Liver (tissue), 9 donors: ENCODE measurements around the gene BHMT2. TPM values are rescaled to one million over a fixed set of nuclear protein-coding genes. Genes with fewer than 3 reads are reported as not detected.

ENCODE experiments used
- DNase-seq: peaks from one replicate; pipeline ENCODE4 v3.0.0-alpha.2; 2017; ENCODE audit warnings: low spot score
- H3K27ac ChIP-seq, 2 donors: one replicate each; pipeline ENCODE4 v1.7.0; 2013; ENCODE audit warnings: inconsistent platforms in 2 of 2, low read length in 2 of 2, control low read depth in 1 of 2, low read depth in 1 of 2, mild to moderate bottlenecking in 1 of 2
- H3K27me3 ChIP-seq, 4 donors: one replicate each; pipeline versions ENCODE4 v1.6.1 to v1.7.0; 2013; ENCODE audit warnings: low read length in 3 of 4, inconsistent platforms in 1 of 4, mild to moderate bottlenecking in 1 of 4, moderate library complexity in 1 of 4; ENCODE audit not compliant: control insufficient read depth in 4 of 4, insufficient read depth in 4 of 4
- H3K36me3 ChIP-seq, 4 donors: one replicate each; pipeline versions ENCODE4 v1.6.1 to v1.7.0; 2013; ENCODE audit warnings: low read length in 3 of 4, mild to moderate bottlenecking in 3 of 4, low read depth in 1 of 4, moderate library complexity in 1 of 4; ENCODE audit not compliant: control insufficient read depth in 4 of 4, insufficient read depth in 3 of 4
- H3K4me1 ChIP-seq, 4 donors: one replicate each; pipeline versions ENCODE4 v1.6.1 to v1.7.0; 2013; ENCODE audit warnings: low read length in 3 of 4, mild to moderate bottlenecking in 3 of 4, moderate library complexity in 1 of 4; ENCODE audit not compliant: control insufficient read depth in 4 of 4, insufficient read depth in 4 of 4
- H3K4me3 ChIP-seq, 3 donors: one replicate each; pipeline versions ENCODE4 v1.6.1 to v1.7.0; 2013; ENCODE audit warnings: low read length in 3 of 3, control low read depth in 1 of 3, low read depth in 1 of 3, mild to moderate bottlenecking in 1 of 3
- H3K9ac ChIP-seq, 2 donors: one replicate each; pipeline ENCODE4 v1.7.0; 2013; ENCODE audit warnings: low read length in 2 of 2, mild to moderate bottlenecking in 2 of 2, moderate library complexity in 2 of 2, control low read depth in 1 of 2, low read depth in 1 of 2
- H3K9me3 ChIP-seq, 4 donors: one replicate each; pipeline versions ENCODE4 v1.6.1 to v1.7.0; 2013; ENCODE audit warnings: low read length in 3 of 4; ENCODE audit not compliant: control insufficient read depth in 4 of 4
- ATF3 ChIP-seq: IDR thresholded peaks from 2 replicates; pipeline ENCODE4 v1.6.1; 2016; ENCODE audit warnings: antibody characterized with exemption
- CTCF ChIP-seq: fragments of 150-350 bp; IDR thresholded peaks from 2 replicates; pipeline ENCODE4 v1.5.1; 2017; ENCODE audit warnings: improper control_type of control experiment, low read depth, low read length; ENCODE audit not compliant: missing input control
- EGR1 ChIP-seq, 2 donors: IDR thresholded peaks; 2 replicates each; pipeline ENCODE4 v1.6.1; 2016 to 2018; ENCODE audit warnings: antibody characterized with exemption in 2 of 2, low read depth in 2 of 2
- FOXA1 ChIP-seq: IDR thresholded peaks from 2 replicates; pipeline ENCODE4 v1.6.1; 2016; ENCODE audit warnings: antibody characterized with exemption
- FOXA2 ChIP-seq: IDR thresholded peaks from 2 replicates; pipeline ENCODE4 v1.6.1; 2016; ENCODE audit warnings: antibody characterized with exemption
- GABPA ChIP-seq, 2 donors: IDR thresholded peaks in 1 of 2; conservative IDR thresholded peaks in 1 of 2; 2 replicates each; pipeline ENCODE4 v1.6.1; 2016; ENCODE audit warnings: antibody characterized with exemption in 2 of 2, mild to moderate bottlenecking in 1 of 2, moderate library complexity in 1 of 2
- HNF4A ChIP-seq, 2 donors: conservative IDR thresholded peaks; 2 replicates each; pipeline ENCODE4 v1.6.1; 2016; ENCODE audit warnings: antibody characterized with exemption in 2 of 2, mild to moderate bottlenecking in 2 of 2
- HNF4G ChIP-seq: IDR thresholded peaks from 2 replicates; pipeline ENCODE4 v1.6.1; 2016; ENCODE audit warnings: antibody characterized with exemption
- JUND ChIP-seq, 2 donors: IDR thresholded peaks; 2 replicates each; pipeline ENCODE4 v1.6.1; 2016; ENCODE audit warnings: antibody characterized with exemption in 2 of 2
- MAX ChIP-seq: IDR thresholded peaks from 2 replicates; pipeline ENCODE4 v1.6.1; 2016; ENCODE audit warnings: antibody characterized with exemption
- NR2F2 ChIP-seq: IDR thresholded peaks from 2 replicates; pipeline ENCODE4 v1.6.1; 2016; ENCODE audit warnings: antibody characterized with exemption
- RAD21 ChIP-seq, 2 donors: IDR thresholded peaks; 2 replicates each; pipeline ENCODE4 v1.6.1; 2016; ENCODE audit warnings: antibody characterized with exemption in 2 of 2, mild to moderate bottlenecking in 2 of 2
- REST ChIP-seq: IDR thresholded peaks from 2 replicates; pipeline ENCODE4 v1.6.1; 2016; ENCODE audit warnings: antibody characterized with exemption, mild to moderate bottlenecking
- RXRA ChIP-seq, 2 donors: IDR thresholded peaks; 2 replicates each; pipeline ENCODE4 v1.6.1; 2017 to 2018; ENCODE audit warnings: antibody characterized with exemption in 2 of 2, mild to moderate bottlenecking in 1 of 2
- SP1 ChIP-seq: IDR thresholded peaks from 2 replicates; pipeline ENCODE4 v1.6.1; 2018; ENCODE audit warnings: antibody characterized with exemption, mild to moderate bottlenecking
- TAF1 ChIP-seq: conservative IDR thresholded peaks from 2 replicates; pipeline ENCODE4 v1.6.1; 2016; ENCODE audit warnings: antibody characterized with exemption, mild to moderate bottlenecking
- YY1 ChIP-seq: IDR thresholded peaks from 2 replicates; pipeline ENCODE4 v1.6.1; 2016; ENCODE audit warnings: antibody characterized with exemption, mild to moderate bottlenecking
- ZBTB33 ChIP-seq: IDR thresholded peaks from 2 replicates; pipeline ENCODE4 v1.6.1; 2016; ENCODE audit warnings: antibody characterized with exemption
- WGBS: extraction: QIAGEN DNeasy Blood & Tissue Kit; methylation state at CpG from one replicate; pipeline ENCODE4 v1.1.7; 2013; 5-methylcytosine and 5-hydroxymethylcytosine counted together
- polyA plus RNA-seq, 2 donors: library from polyadenylated mRNA; stranded (reverse) in 1 of 2; unstranded in 1 of 2; fragments of 200-250 nt in 1 of 2; fragments of >200 nt in 1 of 2; fragmentation: Nextera tagmentation in 1 of 2; extraction: Ambion mirVana in 1 of 2; gene quantifications; one replicate each; pipeline versions ENCODE4 v1.2.1 to v1.2.3, GENCODE V29; 2013 to 2015
- total RNA-seq, 2 donors: library from RNA; depleted of rRNA; stranded (reverse); fragments of >200 nt; gene quantifications; one replicate each; pipeline ENCODE4 v1.2.3, GENCODE V29; 2014
- donor health status: healthy.
- donor health status: healthy.
- donor health status: healthy.
- donor health status: healthy.
- donor health status: healthy.

BHMT2 gene
- total and polyA plus RNA-seq, 4 donors = 62.3 to 374 (median 271) TPM

- WGBS = 41% methylated on average over 3 of the region's 3 CpGs
- no peak for DNase-seq
- Histone ChIP-seq H3K4me1 (peaks cover 18 to 40% (median 34%) of the 10 kb centered on the region in 4 donors), H3K4me3 (no peak overlapping the region), H3K27me3 (no peaks in the 10 kb centered on the region), H3K9ac (no peak overlapping the region), H3K9me3 (no peaks in the 10 kb centered on the region), H3K36me3 (peaks cover 0 to 5% (median 1%) of the 10 kb centered on the region in 4 donors), H3K27ac (peak overlapping the region in 1 of 2 donors; percentile 44)
- TF ChIP-seq RAD21 (IDR thresholded peaks at IDR 0.05) = peak in 1 of 2 donors; percentile 28
- no peak for TF ChIP-seq ATF3
- TF ChIP-seq MAX = no peak
- no peak for TF ChIP-seq EGR1 (IDR thresholded peaks at IDR 0.05; ENCODE audit: low read depth in 2 of 2)
- TF ChIP-seq SP1 = no peak
- TF ChIP-seq RXRA (IDR thresholded peaks at IDR 0.05) = peak; percentile 72 to 74
- peak; percentile 21 for TF ChIP-seq YY1
- TF ChIP-seq JUND (IDR thresholded peaks at IDR 0.05) = no peak
- peak; percentile 19 to 49 for TF ChIP-seq HNF4A (conservative IDR thresholded peaks at IDR 0.05)
- no peak for TF ChIP-seq NR2F2
These were observed 21.5 kb downstream of the BHMT2 start for GRCh38 chr5:79091064-79091463.

GRCh38 chr5:79093762-79094161 lies 24.2 kb downstream of the BHMT2 start:
- TF ChIP-seq MAX (peak; percentile 82), ATF3 (peak; percentile 69), REST (peak; percentile 78), ZBTB33 (peak; percentile 92), CTCF (no peak), TAF1 (no peak), YY1 (peak; percentile 95), RAD21 (IDR thresholded peaks at IDR 0.05) (peak; percentile 60 to 67), FOXA1 (peak; percentile 44), NR2F2 (peak; percentile 61), HNF4G (peak; percentile 74), EGR1 (IDR thresholded peaks at IDR 0.05; ENCODE audit: low read depth in 2 of 2) (peak in 1 of 2 donors; percentile 80), SP1 (peak; percentile 89), RXRA (IDR thresholded peaks at IDR 0.05) (peak; percentile 85 to 99), FOXA2 (peak; percentile 75), GABPA (IDR thresholded peaks at IDR 0.05 in 1 of 2, conservative IDR thresholded peaks at IDR 0.05 in 1 of 2) (no peak), HNF4A (conservative IDR thresholded peaks at IDR 0.05) (peak; percentile 89 to 98), JUND (IDR thresholded peaks at IDR 0.05) (peak; percentile 55 to 90)
- no peak for DNase-seq
- Histone ChIP-seq H3K9ac (peak overlapping the region in 1 of 2 donors; percentile 60), H3K4me1 (peaks cover 18 to 37% (median 34%) of the 10 kb centered on the region in 4 donors), H3K27ac (peak overlapping the region; percentile 75 to 80), H3K4me3 (no peak overlapping the region), H3K27me3 (no peaks in the 10 kb centered on the region), H3K9me3 (no peaks in the 10 kb centered on the region), H3K36me3 (peaks cover 0 to 1% (median 0%) of the 10 kb centered on the region in 4 donors)
- WGBS = 26% methylated on average over 3 of the region's 3 CpGs
